OCI-LY7 (cell line): ENCODE data around the gene ABCC8.

Experiments used
- CTCF ChIP-seq: fragments of 200-600 bp; sonication (generic); conservative IDR thresholded peaks from 2 replicates; pipeline ENCODE4 v1.5.1; 2014; ENCODE audit warnings: mild to moderate bottlenecking, antibody characterized with exemption, low read length, moderate library complexity, mixed read lengths
- EZH2phosphoT487 ChIP-seq: fragments of 200-600 bp; sonication (generic); IDR thresholded peaks from 2 replicates; pipeline ENCODE4 v1.6.1; 2018; ENCODE audit warnings: low read depth, borderline replicate concordance, mild to moderate bottlenecking, mixed run types, antibody characterized with exemption, low read length, moderate library complexity, mixed read lengths

DNA sequence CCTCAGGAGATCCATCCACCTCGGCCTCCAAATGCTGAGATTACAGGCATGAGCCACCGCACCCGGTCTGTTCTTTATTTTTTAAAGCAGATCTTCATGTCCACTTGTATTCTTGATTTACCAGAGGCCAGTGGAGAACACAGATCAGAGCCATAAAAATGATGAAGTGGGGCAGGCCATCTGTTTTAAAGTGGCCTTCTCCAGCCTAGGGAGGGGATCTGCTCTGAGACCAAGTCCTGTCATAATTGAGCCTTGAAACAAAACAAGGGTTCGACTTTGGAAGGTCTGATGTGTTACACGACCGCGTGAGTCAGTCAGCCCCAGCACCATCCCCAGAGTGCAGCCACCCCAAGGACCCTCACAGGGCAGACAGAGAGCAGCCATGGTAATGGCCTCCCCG lies 27.5 kb downstream of the ABCC8 start:
- no peak for TF ChIP-seq CTCF
- TF ChIP-seq EZH2phosphoT487 = no peak
